GM21360 (cell line): ENCODE results near the gene RRAD.
"Not testable (repeated sequence)": the region's sequence is repeated elsewhere in the genome, so short reads cannot be mapped to it uniquely, and the experiment has no call there.

Experiments
- ATAC-seq: cut with Tn5 transposase; IDR thresholded peaks from one replicate; pipeline ENCODE4 v1.9.1; 2021; ENCODE audit warnings: mild to moderate bottlenecking, moderate library complexity; ENCODE audit not compliant: unreplicated experiment

RRAD gene

DNA sequence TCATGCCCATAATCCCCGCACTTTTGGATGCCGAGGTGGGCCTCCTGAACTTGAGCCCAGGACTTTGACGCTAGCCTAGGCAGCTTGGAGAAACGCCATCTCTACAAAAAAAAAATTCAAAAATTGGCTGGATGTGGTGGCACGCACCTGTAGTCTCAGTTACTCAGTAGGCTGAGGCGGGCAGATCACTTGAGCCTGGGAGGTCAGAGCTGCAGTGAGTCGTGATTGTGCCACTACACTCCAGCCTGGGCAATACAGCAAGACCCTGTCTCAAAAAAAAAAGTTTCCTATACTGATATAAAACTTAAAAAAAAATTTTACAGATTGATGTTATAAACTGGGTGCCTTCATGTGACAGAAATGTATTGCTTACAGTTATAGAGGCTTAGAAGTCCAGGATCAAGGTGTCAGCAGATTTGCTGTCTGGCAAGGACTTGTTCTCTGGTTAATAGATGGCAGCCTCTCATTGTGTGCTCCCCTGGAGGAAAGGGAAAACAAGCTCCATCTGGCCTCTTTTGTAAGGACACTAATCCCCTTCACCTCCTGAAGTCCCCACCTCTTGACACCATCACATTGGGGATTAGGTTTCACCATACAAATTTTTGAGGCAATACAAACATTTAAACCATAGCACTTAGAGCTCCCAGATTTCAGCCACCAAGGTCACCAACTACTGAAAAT, 27.2 kb upstream of the RRAD start:
- ATAC-seq = no peak

DNA sequence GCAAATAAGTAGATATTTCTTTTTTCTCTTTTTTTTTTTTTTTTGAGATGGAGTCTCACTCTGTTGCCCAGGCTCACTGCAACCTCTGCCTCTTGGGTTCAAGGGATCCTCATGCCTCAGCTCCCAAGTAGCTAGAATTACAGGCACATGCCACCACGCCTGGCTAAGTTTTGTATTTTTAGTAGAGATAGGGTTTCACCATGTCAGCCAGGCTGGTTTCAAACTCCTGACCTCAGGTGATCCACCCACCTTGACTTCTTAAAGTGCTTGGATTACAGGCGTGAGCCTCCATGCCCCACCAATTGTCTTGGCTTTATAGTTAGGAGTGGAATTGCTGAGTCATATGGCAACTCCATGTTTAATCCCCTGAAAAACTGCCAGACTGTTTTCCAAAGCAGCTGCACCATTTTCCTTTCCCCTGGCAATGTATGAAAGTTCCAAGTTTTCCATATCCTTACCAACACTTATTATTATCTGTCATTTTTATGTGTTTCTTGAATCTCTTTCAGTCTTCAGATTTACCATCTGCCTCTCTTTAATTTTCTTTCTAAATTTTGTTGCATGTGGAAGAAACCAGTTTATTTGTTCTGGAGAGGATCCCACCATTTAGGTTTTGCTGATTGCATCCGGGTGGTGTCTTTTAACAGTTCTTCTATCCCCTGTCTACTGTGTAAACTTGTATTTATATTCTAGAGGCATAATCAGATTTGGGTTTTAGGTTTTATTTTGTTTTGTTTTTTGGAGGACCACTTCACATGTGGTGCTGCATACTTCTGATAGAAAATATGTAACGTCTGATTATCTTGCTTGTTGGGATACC, 25.8 kb upstream of the RRAD start:
- no peak for ATAC-seq

DNA sequence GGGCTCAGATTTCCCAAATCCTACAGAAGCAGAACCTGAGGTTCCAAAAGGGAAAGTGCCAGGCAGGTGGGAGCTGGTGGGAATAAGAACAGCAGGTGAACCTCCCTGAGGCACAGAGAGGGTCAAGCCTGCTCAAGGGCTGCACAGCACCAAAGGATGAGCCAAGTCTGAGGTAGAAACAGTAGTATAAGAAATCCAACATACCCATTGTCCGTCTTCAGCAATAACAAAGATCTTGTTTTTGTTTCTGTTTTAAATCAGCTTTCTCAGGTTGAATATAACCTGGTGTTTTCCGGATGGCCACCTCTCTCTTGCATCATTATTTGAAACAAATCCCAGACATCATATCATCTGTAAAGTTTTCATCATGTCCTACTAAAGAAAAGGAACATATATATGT, 25.1 kb upstream of the RRAD start:
- no peak for ATAC-seq

DNA sequence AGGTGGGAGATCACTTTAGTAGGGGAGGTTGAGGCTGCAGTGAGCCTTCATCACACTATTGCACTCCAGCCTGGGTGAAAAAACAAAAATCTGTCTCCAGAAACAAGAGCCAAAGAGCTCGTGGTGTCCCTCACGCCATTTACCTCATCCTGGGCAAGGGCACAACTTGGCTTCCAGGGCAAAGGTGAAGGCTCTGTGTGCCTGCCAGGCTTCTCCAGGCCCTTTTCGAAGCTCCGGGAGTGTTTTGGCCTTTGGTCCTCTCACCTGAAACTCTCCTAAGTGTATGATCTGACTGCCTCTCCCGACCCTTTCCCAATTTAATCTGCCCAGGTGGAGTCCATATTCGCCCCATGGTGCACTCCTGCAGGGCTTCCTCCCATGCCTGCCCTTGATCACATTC, 24.1 kb upstream of the RRAD start:
- no peak for ATAC-seq

DNA sequence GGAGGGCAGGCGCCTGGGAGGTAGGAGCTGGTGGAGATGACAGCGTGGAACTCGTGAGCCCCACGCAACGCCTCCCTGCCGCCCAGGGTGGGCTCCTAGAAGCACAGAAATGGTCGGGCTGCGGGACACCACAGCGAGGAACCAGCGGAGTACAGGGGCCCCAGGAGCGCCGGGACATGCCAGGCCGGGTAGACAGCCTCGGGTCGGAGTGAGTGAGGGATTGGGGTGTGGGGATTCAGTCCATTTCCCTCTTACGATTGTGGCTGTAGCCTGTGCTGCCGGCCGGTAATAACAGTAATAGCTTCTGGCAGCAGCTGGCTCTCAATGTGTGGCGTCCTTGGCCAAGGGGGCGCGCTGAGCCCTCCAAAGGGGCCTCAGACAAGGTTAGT, 23.5 kb upstream of the RRAD start:
- no peak for ATAC-seq

DNA sequence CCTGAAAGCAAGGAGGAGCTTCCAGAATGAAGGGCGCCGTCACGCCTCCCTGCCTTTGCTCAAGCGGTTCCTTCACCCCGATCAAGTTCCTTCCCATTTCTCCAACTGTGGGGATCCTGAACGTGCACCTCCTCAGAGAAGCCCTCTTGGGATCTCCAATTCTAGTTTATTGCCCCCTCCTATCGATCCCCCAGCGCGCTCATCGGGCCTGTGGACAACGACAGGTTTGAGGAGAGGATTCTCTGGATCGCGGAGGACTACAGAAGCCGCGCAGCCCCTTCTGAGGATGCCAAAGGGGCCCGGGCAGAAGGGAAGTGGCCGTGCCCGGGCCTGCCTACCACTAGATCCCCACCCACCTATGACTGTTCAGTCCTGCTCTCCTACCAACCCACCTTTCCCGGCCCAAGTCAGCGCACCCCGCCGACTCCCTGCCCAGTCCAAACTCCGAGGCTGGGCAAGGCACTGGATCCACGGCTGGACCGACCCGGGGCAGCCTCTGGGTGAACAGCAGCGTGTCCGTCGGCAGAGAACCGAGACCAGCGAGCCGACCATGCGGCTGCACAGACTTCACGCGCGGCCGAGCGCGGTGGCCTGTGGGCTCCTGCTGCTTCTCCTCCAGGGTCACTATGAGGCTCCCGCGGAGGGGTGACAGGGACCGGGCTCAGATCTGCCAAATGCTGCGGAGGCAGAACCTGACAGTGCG, 22.9 kb upstream of the RRAD start:
- ATAC-seq = no peak

DNA sequence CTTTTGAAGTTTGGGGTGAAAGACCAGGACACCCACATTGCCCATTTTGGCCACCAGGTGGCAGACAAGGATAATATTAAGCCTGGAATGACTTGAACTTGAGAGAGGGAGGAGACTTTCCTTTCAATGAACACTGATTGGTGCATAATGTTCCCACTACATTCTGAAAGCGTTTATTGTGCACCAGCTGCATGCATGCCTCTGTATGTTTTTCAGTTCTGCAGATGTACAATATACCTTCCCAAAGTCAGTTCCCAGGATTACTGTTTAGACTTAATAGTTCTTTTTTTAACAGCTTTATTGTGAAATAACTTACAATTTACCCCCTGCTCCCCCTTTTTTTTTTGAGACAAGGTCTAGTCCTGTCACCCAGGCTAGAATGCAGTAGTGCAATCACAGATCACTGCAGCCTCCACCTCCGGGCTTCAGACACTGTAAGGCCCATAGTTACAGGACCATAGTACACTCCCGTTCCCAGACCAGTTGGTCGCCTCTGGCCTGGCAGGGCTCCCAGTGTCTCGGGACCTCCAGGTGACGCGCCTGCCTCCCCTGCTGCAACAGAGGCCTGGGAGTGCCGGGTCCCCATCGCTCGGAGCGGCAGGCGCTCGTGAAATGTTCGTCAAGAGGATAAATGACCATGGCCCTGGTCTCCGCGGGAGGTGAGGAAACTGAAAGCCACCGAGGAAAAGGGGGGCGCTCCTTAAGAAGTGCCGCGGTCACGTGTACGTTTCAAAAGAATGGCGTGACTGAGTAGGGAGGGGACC, 22.1 kb upstream of the RRAD start:
- no peak for ATAC-seq

DNA sequence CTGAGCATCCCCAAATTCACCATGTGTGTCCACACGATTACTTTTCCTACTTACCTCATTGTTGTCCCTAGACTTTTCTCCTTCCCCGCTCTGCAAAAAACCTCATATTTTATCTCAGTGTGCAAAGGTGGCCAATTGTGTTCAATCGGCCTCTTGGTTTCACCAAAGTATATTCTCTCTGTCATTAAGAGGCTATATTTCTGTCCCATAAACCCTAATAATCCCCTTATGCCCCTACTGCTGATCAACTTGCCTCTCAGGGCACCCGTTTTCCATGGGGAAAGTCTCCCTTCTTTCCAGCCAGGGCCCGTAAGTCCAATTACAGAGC, 21.6 kb upstream of the RRAD start:
- no peak for ATAC-seq

DNA sequence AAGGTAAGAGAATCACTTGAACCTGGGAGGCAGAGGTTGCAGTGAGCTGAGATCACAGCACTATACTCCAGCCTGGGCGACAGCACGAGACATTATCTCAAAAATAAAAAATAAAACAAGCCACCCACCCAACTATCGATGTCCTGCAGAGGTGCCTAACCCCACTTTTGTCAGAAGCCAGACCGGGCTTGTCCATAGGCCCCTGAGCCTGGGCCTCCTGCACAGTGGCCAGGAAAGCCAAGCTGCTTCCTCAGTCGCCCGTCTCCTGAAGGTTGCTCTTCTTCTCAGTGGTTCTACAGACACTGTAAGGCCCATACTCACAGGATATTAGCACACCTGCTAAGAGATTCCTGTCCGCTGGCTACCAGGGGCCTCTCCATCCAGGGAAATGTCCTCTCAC, 21.2 kb upstream of the RRAD start:
- ATAC-seq = no peak

DNA sequence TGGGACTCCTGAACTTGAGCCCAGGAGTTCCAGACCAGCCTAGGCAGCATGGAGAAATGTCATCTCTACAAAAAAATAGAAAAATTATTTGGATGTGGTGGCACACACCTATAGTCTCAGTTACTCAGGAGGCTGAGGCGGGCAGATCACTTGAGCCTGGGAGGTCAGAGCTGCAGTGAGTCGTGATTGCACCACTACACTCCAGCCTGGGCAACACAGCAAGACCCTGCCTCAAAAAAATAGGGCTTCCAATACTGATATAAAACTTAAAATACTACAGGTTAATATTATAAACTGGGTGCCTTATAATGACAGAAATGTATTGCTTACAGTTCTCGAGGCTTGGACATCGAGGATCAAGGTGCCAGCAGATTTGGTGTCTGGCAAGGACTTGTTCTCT, 20.6 kb upstream of the RRAD start:
- no peak for ATAC-seq

DNA sequence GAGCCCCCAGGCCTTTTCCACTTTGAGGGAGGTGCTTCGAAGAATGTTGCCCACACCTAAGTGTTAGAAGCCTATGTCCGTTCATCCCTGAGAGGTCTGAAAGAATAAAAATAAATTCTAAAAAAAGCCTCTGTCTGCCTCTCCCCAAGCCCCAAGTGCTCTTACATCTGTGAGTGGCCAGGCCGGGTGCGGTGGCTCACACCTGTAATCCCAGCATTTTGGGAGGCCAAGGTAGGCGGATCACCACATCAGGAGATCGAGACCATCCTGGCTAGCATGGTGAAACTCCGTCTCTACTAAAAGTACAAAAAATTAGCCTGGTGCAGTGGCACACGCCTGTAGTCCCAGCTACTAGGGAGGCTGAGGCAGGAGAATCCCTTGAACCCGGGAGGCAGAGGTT, 19.6 kb upstream of the RRAD start:
- ATAC-seq = not testable (repeated sequence)

DNA sequence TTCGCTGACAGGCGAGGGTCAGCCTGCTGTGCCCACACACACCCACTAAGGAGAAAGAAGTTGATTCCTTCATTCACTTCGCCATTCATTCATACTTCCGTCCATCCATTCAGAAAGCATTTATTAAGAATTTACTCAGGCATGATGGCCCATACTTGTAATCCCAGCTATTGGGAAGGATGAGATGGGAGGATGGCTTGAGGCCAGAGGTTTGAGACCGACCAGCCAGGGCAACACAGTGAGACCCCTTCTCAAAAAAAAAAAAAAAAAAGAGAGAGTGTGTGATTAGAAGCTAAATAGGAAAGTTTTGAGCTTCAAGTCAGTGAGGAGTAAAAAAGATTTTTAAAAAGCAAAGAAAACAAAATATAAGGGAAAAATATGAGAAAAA, 18.7 kb upstream of the RRAD start:
- no peak for ATAC-seq

DNA sequence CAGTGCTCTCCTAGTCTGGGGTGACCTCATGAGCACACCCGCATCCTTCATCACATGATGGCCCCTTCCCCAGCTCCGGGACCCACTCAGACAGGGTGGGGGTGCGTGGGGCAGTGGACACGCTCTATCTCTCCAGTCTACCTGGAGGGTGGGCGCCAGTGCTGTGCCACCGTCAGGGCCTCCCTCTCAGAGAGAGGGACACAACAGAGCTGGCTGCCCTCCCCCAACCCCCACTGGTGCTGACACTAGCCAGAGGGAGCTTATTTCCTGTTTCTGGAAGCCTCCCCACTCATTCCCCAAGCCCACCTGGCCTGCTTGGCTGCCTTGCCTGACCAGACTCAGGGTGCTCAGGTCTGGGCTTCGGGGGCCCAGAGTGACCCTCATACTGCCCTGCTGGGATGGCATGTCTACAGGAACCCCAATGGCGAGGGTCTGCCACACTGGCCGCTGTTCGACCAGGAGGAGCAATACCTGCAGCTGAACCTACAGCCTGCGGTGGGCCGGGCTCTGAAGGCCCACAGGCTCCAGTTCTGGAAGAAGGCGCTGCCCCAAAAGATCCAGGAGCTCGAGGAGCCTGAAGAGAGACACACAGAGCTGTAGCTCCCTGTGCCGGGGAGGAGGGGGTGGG, 18.2 kb upstream of the RRAD start:
- ATAC-seq = no peak

DNA sequence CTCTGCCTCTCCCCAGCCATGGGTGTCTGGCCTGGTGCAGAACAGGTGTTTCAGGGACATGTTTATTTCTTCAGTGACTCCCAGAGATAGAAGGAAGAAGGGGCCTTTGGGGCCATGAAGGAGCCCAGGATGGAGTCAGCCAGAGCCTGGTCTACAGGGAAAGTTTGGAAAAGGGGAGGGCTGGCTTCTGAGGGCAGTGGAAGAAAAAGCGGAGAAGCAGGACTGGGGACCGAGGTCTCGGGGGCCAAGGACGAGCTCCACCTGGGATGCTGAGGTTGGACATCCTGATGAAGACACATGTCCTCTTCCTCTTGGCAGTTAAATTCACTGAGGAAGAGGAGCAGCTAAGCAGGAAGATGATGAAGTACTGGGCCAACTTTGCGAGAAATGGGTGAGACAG, 17.6 kb upstream of the RRAD start:
- no peak for ATAC-seq

DNA sequence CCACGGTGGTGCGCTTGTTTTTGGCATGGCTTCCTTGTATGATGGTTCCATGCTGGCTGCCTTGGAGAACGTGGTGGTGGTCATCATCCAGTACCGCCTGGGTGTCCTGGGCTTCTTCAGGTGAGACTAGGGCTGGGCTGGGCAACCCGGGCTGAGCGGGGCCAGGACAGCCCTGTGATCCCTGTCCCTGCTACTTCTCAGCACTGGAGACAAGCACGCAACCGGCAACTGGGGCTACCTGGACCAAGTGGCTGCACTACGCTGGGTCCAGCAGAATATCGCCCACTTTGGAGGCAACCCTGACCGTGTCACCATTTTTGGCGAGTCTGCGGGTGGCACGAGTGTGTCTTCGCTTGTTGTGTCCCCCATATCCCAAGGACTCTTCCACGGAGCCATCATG, 14.9 kb upstream of the RRAD start:
- ATAC-seq = no peak

DNA sequence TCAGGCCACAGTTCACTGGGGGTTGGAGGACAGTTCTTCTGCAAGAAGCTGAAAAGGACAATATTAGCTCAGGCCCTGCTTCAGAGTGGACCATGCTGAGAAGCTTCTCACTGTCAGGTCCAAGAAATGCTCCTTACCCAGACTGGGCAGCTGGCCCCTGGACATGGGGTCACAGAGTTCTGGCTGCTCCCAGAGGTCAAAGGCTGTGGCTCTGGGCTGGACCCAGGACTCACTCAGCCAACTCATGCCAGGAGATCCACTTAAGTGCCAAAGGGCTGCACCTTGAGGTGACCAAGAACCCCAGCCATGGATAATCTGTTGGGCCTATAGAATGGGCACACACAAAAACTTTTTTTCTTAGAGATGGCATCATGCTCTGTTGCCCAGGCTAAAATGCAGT, 14.0 kb upstream of the RRAD start:
- ATAC-seq = no peak

DNA sequence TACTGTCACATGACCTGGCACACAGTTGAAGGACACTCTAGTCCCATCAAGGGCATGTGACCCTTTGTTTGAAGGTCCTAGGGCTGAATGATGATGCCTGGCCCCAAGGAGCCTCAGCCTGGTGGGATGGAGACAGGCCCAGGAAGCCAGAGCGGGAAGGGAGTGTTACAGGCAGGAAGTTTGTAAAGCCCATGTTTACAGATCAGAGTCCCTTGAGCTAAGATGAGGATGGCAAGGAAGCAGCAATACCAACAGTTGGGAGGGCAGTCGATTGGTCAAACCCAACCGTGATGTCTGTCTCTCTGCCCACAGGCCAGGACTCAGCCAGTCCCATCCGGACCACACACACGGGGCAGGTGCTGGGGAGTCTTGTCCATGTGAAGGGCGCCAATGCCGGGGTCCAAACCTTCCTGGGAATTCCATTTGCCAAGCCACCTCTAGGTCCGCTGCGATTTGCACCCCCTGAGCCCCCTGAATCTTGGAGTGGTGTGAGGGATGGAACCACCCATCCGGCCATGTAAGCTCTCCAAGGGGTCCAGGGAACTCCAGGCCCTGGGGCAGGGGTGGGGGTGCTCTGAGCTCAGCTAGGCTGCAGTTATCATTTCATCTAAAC, 12.5 kb upstream of the RRAD start:
- ATAC-seq = no peak

DNA sequence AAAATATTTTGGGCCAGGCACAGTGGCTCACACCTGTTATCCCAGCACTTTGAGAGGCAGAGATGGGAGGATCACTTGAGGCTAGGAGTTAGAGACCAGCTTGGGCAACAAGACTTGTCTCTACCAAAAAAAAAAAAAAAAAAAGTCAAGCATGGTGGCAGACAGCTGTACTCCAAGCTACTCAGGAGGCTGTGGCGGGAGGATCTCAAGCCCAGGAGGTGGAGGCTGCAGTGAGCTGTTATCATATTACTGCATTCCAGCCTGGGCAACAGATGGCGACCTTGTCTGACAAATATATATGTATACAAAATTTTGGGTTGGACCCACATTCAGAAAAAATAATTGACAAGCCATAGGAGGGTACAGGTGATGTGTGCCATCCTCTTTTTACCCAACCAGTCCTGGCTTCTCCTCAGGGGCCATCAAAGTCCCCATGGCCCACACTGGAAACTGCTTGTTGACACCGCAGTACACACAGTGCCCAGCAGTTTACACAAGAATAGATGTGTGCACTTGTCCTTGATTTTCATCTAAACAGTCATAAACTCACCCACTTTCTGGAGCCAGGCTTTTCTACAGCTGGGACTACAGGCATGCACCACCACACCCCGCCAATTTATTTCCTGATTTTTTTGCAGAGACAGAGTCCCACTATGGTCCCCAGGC, 11.7 kb upstream of the RRAD start:
- no peak for ATAC-seq

DNA sequence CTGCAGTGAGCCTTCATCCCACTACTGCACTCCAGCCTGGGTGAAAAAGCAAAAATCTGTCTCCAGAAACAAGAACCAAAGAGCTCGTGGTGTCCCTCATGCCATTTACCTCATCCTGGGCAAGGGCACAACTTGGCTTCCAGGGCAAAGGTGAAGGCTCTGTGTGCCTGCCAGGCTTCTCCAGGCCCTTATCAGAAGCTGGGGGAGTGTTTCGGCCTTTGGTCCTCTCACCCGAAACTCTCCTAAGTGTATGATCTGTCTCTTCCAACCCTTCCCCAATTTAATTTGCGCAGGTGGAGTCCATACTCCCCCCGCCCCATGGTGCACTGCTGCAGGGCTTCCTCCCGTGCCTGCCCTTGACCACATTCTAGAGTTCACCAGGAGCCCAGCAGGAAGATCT, 11.1 kb upstream of the RRAD start:
- ATAC-seq = no peak
